COLO668 (cell line): Measurements from ENCODE around the gene MACROD2.

ENCODE experiments used
- DNase-seq: peaks from one replicate; lab custom pipeline; 2025; ENCODE audit not compliant: unreplicated experiment; lab: John Stamatoyannopoulos, UW

MACROD2 gene

DNA sequence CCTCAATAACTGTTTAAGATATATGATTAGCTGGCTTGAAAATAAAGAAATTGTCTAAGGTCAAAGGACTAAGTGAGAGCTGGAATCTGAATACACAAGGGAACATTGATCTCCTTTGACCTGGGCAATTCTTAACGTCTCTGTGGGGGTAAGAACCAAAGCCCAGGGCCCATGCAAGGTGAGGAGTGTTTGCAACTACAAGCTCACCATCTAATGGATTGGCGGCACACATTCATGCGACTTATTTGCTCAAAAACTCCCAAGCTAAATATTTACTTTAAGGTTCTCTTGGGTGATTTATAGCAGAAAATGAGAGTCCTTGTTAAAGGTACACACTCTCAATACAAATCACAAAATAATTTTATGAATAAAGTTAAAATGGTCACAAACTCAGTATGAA, 734.1 kb downstream of the MACROD2 start:
- no peak for DNase-seq

- no peak for DNase-seq
These were observed 737.0 kb downstream of the MACROD2 start for GRCh38 chr20:14732343-14732742.

GRCh38 chr20:14732996-14733395, 737.7 kb downstream of the MACROD2 start:
- DNase-seq = no peak

DNA sequence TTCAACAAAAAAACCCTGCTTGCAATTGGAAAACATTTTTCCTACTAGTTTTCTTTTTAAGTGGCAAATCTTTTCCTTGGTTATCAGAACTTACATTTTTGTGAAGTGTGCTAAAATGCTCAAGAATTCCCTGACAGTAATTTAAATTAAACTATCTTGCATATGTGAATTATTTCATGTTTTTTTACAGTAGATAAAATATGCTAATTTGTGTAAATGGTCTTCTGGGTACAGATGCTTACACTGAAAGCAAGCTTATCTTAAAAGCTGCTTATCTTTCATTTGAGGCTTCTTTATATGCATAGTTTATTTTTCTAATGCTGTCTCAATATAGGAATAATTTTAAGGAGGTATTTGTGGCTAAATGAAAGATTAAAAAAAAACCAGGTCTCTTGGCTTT, 745.1 kb downstream of the MACROD2 start:
- no peak for DNase-seq

DNA sequence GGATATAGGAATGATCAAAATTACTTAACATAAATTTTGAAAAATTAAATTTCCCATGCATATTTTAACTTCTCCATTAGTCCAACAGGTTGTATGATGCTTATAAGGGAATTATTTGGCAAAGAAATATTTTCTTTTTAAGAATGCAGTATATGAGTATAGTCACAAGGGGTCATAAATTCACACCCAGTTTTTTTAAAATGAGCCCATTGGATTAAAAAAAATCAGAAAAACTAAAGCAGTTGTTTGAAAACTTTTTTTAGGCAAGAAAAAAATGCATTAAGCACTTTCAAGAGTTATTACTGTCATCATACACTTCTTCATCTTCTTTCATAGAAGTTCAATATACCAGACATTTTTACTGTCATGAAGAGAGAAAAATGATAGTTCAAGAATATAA, 746.3 kb downstream of the MACROD2 start:
- no peak for DNase-seq

DNA sequence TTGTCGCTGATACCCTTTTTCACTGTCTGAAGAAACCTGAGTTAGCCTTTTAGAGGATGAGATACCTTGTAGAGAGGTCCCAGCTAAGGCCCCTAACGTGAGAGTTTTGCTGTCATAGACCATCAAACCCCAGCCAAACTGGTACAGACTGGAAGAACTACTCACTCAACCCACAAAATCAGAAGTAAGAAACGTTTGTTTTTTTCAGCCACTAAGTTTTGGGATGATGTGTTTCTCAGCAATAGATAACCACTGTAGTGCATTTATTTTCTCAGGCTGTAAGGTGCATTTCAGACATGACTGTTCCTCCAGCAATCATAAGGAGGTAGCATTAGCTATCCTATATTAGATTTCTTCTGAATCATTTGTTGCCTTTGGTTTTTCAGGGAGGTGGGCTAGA, 749.4 kb downstream of the MACROD2 start:
- no peak for DNase-seq

GRCh38 chr20:14745830-14746229, 750.5 kb downstream of the MACROD2 start:
- DNase-seq = no peak

- no peak for DNase-seq
These were observed 755.9 kb downstream of the MACROD2 start for GRCh38 chr20:14751191-14751590.

GRCh38 chr20:14757728-14758127, 762.4 kb downstream of the MACROD2 start:
- no peak for DNase-seq

GRCh38 chr20:14758356-14758755, 763.0 kb downstream of the MACROD2 start:
- no peak for DNase-seq

DNA sequence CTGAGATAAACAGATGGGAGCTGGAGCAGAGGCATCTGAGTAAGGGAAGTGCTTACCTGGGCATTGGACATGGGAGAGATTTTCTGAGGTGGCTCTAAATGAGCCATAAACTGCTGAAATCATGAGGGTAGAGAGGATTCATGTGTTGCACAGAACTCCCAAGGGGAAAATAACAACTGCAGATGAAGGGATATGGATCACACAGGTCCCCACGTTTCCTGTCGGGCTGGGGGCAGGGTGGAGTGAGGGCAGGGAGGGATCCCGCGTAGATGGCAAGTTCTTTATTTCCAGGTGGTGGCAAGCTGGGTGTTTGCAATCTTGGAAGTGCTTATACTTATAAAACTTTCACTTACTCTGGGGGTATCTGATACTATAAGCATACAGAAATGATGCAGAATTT, 764.7 kb downstream of the MACROD2 start:
- no peak for DNase-seq

DNA sequence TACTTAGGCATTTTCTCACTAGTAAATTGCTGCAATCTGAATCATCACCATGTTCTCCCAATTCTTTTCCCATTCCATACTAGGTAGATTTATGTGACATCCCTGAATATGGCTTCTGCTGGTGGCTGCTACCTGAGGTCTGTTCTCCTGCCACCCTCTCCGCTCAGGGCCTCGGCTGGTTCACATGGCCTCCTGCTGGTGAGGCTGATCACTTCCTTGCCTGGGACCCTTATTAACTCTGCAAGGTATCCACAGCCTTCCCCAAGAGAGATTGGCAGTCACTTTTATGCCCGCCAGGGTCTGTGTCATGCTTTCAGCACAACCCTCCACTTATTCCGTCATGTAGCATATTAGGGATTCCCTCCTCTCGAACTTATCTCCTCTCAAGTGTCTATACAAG, 766.6 kb downstream of the MACROD2 start:
- DNase-seq = no peak

GRCh38 chr20:14764511-14765369, 769.4 kb downstream of the MACROD2 start:
- no peak for DNase-seq

DNA sequence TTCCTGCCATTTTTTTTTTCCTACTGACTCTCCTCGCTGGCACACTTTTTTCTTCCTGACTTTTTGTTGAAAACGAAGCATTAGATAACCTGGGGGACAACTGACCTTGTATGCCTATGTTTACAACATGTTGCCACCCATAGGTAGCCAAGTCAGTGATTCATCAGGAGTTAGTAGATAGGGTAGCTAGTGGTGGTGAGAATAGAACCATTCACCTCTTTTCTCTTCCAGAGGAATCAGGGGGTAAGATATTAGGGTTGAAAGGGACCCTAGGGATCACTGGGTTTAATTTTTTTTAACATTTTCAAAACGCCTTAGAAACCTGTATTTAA, 770.0 kb downstream of the MACROD2 start:
- no peak for DNase-seq

DNA sequence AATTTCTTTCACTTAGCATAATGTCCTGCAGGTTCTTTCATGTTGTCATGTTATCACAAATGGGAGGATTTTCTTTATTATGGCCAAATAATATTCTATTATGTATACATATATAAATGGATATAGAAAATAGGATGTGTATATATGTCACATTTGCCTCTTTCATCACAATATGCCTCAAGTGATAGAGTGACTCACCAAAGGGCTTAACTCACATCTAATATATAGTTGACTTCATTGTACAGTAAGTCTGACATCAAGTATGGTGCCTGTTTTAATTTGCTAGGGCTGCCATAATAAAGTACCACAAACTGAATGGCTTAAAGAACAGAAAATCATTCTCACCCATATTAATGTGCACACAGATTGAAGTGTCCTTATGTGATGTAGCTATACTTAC, 778.2 kb downstream of the MACROD2 start:
- DNase-seq = no peak

- DNase-seq = no peak
These were observed 780.5 kb downstream of the MACROD2 start for GRCh38 chr20:14775778-14776177.

DNA sequence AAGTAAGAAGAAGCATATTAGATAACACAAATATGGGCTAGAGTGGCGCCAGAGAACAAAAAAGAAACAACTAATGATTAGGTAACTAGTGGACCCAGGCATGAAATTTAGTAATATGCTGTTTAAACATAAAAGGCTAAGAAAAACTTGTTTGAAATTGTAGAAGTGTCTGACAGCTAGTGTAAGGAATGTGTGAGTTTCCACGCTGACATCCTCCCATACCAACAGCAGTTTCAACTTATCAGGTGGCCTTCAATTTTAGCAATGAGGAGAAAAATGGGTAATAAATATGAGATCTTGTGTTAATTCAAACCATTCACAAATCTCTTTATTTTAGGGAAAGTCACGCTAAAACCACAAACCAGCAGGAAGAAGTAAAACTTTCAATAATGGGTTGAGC, 782.3 kb downstream of the MACROD2 start:
- no peak for DNase-seq

- no peak for DNase-seq
These were observed 782.8 kb downstream of the MACROD2 start for GRCh38 chr20:14778096-14778495.

GRCh38 chr20:14778875-14779274, 783.6 kb downstream of the MACROD2 start:
- DNase-seq = no peak

DNA sequence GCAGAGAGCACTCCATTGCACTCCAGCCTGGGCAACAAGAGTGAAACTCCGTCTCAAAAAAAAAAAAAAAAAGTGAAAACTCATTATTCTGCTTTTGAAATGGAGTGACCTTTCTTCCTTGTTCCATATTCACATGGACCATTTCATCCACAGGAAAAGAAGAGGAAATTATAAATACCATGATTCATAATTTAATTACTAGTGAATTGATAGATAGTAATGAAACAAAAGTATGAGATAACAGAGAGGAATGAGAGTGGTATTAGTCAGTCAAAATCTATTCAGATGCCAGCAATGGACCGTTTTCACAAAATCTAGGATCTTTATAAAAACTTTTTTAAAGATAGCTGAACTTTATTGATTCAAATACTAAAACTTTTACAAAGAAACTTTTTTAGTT, 785.2 kb downstream of the MACROD2 start:
- no peak for DNase-seq

GRCh38 chr20:14782731-14783130, 787.4 kb downstream of the MACROD2 start:
- DNase-seq = no peak

DNA sequence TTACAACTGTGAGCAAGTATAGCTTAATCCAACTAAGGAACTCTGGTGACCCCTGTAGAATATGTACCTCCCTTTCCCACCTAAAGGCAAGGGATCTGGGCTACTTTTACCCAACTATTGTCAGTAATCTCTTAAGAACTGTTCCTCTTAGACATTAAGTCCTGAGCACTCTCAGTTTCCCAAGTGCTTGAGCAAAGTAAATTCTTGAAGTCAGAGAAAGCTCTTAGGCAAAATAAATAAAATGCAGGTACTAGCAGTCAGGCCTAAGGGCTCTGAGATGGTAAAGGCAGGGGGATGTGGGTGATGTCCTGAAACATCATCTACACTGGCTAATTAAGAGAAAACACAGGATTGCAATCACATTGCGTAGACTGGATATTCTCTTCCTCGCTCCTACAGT, 788.5 kb downstream of the MACROD2 start:
- no peak for DNase-seq

GRCh38 chr20:14785065-14785743, 789.9 kb downstream of the MACROD2 start:
- DNase-seq = no peak
